ENCODE data around the gene NECTIN1.
"Not testable (repeated sequence)": the region's sequence is repeated elsewhere in the genome, so short reads cannot be mapped to it uniquely, and the experiment has no call there.

The NECTIN1 gene

DNA sequence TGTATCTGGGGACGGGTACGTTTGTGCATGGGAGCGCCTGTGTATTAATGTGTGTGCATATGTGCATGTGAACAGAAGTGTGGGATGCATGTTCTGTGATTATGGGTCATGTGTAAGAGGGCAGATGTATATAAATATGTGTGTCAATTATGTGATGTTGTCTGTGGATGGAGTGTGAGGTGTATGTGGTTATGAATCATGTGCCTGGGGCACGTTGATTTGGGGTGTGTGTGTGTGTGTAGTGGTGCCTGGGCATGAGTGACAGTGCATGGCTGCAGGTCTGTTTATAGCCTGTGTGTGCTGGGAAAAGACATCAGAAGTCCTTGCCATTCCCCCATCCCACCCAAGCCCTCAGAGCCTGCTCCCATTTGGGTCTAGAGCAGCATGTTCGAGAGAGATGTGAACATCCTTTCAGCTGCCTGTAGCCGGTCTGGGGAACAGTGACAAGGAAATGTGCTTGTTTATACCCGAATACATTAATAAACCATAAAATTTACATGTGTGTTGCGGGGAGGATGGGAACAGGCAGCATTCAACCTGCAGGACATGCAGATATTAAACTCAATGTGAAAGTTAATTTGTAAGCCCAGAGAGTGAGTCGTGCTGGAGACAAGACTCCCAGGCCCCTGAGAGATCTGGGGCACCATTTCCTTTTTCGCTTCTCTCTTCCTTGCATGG lies 129.0 kb downstream of the NECTIN1 start:
- Histone ChIP-seq H2AFZ (ENCODE audit: low read length) (no peak overlapping the region), H3K4me3 (ENCODE audit: low read length) (no peak overlapping the region), H3K79me2 (ENCODE audit: low read length) (no peaks in the 10 kb centered on the region), H3K27ac (ENCODE audit: low read length) (no peak overlapping the region), H4K20me1 (ENCODE audit: insufficient read depth, low read length) (no peaks in the 10 kb centered on the region), H3F3A (ENCODE audit: insufficient read depth, low read length) (no peaks in the 10 kb centered on the region), H3K27me3 (replicated peaks; ENCODE audit: insufficient read depth, low read length) (peaks cover 50% of the 10 kb centered on the region), H3K4me2 (ENCODE audit: low read depth, low read length) (no peak overlapping the region), H3K4me1 (ENCODE audit: low read length) (no peaks in the 10 kb centered on the region), H3K9ac (ENCODE audit: low read length) (no peak overlapping the region), H3K36me3 (replicated peaks; ENCODE audit: insufficient read depth, low read length) (no peaks in the 10 kb centered on the region), H3K9me2 (replicated peaks; ENCODE audit: insufficient read depth, low read length) (no peaks in the 10 kb centered on the region), H3K9me3 (replicated peaks; ENCODE audit: insufficient read depth, low read length) (no peaks in the 10 kb centered on the region)
- no peak for DNase-seq
- TF ChIP-seq EZH2 (optimal IDR thresholded peaks at IDR 0.05; ENCODE audit: low read depth, low read length) = no peak

- H3K79me2 ChIP-seq (ENCODE audit: low read length); H3K9ac ChIP-seq (ENCODE audit: low read length); H3K4me3 ChIP-seq (ENCODE audit: low read length); H3K4me2 ChIP-seq (ENCODE audit: low read depth, low read length); H3F3A ChIP-seq (ENCODE audit: insufficient read depth, low read length); H3K4me1 ChIP-seq (ENCODE audit: low read length); H3K9me3 ChIP-seq (replicated peaks; ENCODE audit: insufficient read depth, low read length); DNase-seq; H3K27me3 ChIP-seq (replicated peaks; ENCODE audit: insufficient read depth, low read length); H4K20me1 ChIP-seq (ENCODE audit: insufficient read depth, low read length); H3K27ac ChIP-seq (ENCODE audit: low read length); H3K9me2 ChIP-seq (replicated peaks; ENCODE audit: insufficient read depth, low read length); H3K36me3 ChIP-seq (replicated peaks; ENCODE audit: insufficient read depth, low read length); H2AFZ ChIP-seq (ENCODE audit: low read length): not testable (repeated sequence)
These were observed 133.1 kb downstream of the NECTIN1 start for GRCh38 chr11:119595941-119596340.

GRCh38 chr11:119594639-119595249 lies 134.3 kb downstream of the NECTIN1 start:
- Histone ChIP-seq H3K4me1 (ENCODE audit: low read length) (no peaks in the 10 kb centered on the region), H3K9ac (ENCODE audit: low read length) (no peak overlapping the region), H3K79me2 (ENCODE audit: low read length) (no peaks in the 10 kb centered on the region), H3K4me2 (ENCODE audit: low read depth, low read length) (no peak overlapping the region), H3K27ac (ENCODE audit: low read length) (no peak overlapping the region), H2AFZ (ENCODE audit: low read length) (no peak overlapping the region), H3F3A (ENCODE audit: insufficient read depth, low read length) (no peaks in the 10 kb centered on the region), H3K9me3 (replicated peaks; ENCODE audit: insufficient read depth, low read length) (no peaks in the 10 kb centered on the region), H3K4me3 (ENCODE audit: low read length) (no peak overlapping the region), H3K27me3 (replicated peaks; ENCODE audit: insufficient read depth, low read length) (no peaks in the 10 kb centered on the region), H3K36me3 (replicated peaks; ENCODE audit: insufficient read depth, low read length) (no peaks in the 10 kb centered on the region), H3K9me2 (replicated peaks; ENCODE audit: insufficient read depth, low read length) (no peaks in the 10 kb centered on the region), H4K20me1 (ENCODE audit: insufficient read depth, low read length) (no peaks in the 10 kb centered on the region)
- DNase-seq = no peak
- TF ChIP-seq EZH2phosphoT487 (IDR thresholded peaks at IDR 0.05; ENCODE audit: low read length) (no peak), EZH2 (optimal IDR thresholded peaks at IDR 0.05; ENCODE audit: low read depth, low read length) (no peak)
- TF ChIP-seq, protein P1, sequence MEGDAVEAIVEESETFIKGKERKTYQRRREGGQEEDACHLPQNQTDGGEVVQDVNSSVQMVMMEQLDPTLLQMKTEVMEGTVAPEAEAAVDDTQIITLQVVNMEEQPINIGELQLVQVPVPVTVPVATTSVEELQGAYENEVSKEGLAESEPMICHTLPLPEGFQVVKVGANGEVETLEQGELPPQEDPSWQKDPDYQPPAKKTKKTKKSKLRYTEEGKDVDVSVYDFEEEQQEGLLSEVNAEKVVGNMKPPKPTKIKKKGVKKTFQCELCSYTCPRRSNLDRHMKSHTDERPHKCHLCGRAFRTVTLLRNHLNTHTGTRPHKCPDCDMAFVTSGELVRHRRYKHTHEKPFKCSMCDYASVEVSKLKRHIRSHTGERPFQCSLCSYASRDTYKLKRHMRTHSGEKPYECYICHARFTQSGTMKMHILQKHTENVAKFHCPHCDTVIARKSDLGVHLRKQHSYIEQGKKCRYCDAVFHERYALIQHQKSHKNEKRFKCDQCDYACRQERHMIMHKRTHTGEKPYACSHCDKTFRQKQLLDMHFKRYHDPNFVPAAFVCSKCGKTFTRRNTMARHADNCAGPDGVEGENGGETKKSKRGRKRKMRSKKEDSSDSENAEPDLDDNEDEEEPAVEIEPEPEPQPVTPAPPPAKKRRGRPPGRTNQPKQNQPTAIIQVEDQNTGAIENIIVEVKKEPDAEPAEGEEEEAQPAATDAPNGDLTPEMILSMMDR (IDR thresholded peaks at IDR 0.05; ENCODE audit: low read length) = no peak

GRCh38 chr11:119593346-119593745 lies 135.7 kb downstream of the NECTIN1 start:
- H3K27ac ChIP-seq (ENCODE audit: low read length) = no peak overlapping the region
- H3K9me2 ChIP-seq (replicated peaks; ENCODE audit: insufficient read depth, low read length) = no peaks in the 10 kb centered on the region
- H3K4me1 ChIP-seq (ENCODE audit: low read length) = no peaks in the 10 kb centered on the region
- H3K36me3 ChIP-seq (replicated peaks; ENCODE audit: insufficient read depth, low read length) = no peaks in the 10 kb centered on the region
- H2AFZ ChIP-seq (ENCODE audit: low read length) = no peak overlapping the region
- TF ChIP-seq, protein P1 (IDR thresholded peaks at IDR 0.05; ENCODE audit: low read length) = no peak
- DNase-seq = no peak
- H3K27me3 ChIP-seq (replicated peaks; ENCODE audit: insufficient read depth, low read length) = no peaks in the 10 kb centered on the region
- no peak overlapping the region for H3K4me3 ChIP-seq (ENCODE audit: low read length)
- no peak overlapping the region for H3K9ac ChIP-seq (ENCODE audit: low read length)
- H3K4me2 ChIP-seq (ENCODE audit: low read depth, low read length) = no peak overlapping the region
- no peaks in the 10 kb centered on the region for H3K79me2 ChIP-seq (ENCODE audit: low read length)
- no peaks in the 10 kb centered on the region for H4K20me1 ChIP-seq (ENCODE audit: insufficient read depth, low read length)
- H3F3A ChIP-seq (ENCODE audit: insufficient read depth, low read length) = no peaks in the 10 kb centered on the region
- no peaks in the 10 kb centered on the region for H3K9me3 ChIP-seq (replicated peaks; ENCODE audit: insufficient read depth, low read length)

Data from MM.1S (cell line).